Measurements from ENCODE around the gene TNC.

TNC gene

DNA sequence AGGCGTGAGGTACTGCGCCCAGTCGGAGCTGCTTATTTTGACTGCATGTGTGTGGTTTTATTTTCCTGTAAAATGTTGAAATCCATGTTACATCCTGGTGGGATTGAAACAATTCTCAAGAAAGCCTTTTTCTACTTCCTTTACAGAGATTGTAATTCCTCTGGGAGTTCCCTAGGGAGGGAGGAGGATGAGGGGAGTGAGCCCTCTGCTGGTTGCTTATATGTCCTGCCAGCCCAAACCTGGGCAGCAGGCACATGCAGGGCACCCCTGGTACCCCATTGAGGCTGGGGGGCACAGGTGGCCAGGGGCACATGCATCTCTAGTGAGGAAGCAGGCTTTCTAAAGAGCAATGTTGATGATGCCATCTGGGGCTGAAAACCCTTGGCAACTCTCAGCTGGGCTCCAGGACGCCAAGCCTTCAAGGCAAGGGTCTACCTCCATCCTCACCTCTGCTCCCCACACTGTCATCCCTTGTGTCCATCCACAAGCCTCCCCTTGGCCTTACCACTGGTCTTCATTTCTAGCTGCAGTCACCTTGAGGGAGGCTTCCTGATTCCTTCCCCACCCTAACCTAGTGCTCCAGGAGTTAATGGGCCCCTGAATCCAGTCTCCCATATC, 102.8 kb downstream of the TNC start:
- H3K4me1 Mint-ChIP-seq (ENCODE audit: low read depth), result peaks cover 17% of the 10 kb centered on the region
- H3K27ac Mint-ChIP-seq, result no peak overlapping the region
- H3K27me3 Mint-ChIP-seq (ENCODE audit: low read depth), result peaks cover 10% of the 10 kb centered on the region
- no peak for DNase-seq (ENCODE audit: low spot score)
- H3K4me3 Mint-ChIP-seq, result no peak overlapping the region
- no peaks in the 10 kb centered on the region for H3K9me3 Mint-ChIP-seq
- no peaks in the 10 kb centered on the region for H3K36me3 Mint-ChIP-seq (ENCODE audit: low read depth)

- DNase-seq (ENCODE audit: low spot score), result no peak
- Mint-ChIP-seq H3K27me3 (ENCODE audit: low read depth) (peaks cover 12% of the 10 kb centered on the region), H3K4me1 (ENCODE audit: low read depth) (peaks cover 17% of the 10 kb centered on the region), H3K9me3 (no peaks in the 10 kb centered on the region), H3K4me3 (no peak overlapping the region), H3K36me3 (ENCODE audit: low read depth) (no peaks in the 10 kb centered on the region), H3K27ac (peak overlapping the region; percentile 36)
Measured at GRCh38 chr9:115014438-115014837, 103.5 kb downstream of the TNC start.

- H3K27ac Mint-ChIP-seq, result peak overlapping the region; percentile 36
- H3K4me3 Mint-ChIP-seq, result no peak overlapping the region
- peaks cover 16% of the 10 kb centered on the region for H3K27me3 Mint-ChIP-seq (ENCODE audit: low read depth)
- peak; percentile 61 for DNase-seq (ENCODE audit: low spot score)
- H3K4me1 Mint-ChIP-seq (ENCODE audit: low read depth), result peaks cover 21% of the 10 kb centered on the region
- no peaks in the 10 kb centered on the region for H3K36me3 Mint-ChIP-seq (ENCODE audit: low read depth)
- no peaks in the 10 kb centered on the region for H3K9me3 Mint-ChIP-seq
Measured at GRCh38 chr9:115013998-115014397, 104.0 kb downstream of the TNC start.

GRCh38 chr9:115012486-115012885, 105.5 kb downstream of the TNC start:
- DNase-seq (ENCODE audit: low spot score), result no peak
- peaks cover 16% of the 10 kb centered on the region for H3K27me3 Mint-ChIP-seq (ENCODE audit: low read depth)
- H3K36me3 Mint-ChIP-seq (ENCODE audit: low read depth), result no peaks in the 10 kb centered on the region
- no peak overlapping the region for H3K4me3 Mint-ChIP-seq
- no peaks in the 10 kb centered on the region for H3K9me3 Mint-ChIP-seq
- no peak overlapping the region for H3K27ac Mint-ChIP-seq
- peaks cover 26% of the 10 kb centered on the region for H3K4me1 Mint-ChIP-seq (ENCODE audit: low read depth)

DNA sequence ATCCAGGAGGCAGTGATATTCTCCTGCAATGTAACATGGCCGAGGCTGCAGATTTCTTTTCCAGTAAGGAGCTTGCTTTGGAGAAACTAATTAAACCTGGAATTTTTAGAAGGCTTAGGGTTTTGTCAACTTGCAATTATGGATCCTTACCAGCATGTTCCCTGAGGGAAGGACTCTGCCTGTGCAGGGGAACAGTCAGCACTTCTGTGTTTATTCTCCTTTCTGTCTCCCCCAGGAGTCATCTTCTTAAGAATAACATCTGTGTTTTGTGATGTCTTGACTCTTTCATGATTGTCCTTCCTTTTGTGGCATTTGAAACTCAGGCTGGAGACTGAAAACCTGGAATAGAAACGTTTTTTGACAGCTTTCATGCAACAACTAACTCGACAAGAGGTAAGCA, 107.1 kb downstream of the TNC start:
- Mint-ChIP-seq H3K4me1 (ENCODE audit: low read depth) (peaks cover 32% of the 10 kb centered on the region), H3K27me3 (ENCODE audit: low read depth) (peaks cover 16% of the 10 kb centered on the region)

GRCh38 chr9:115008536-115009270, 109.3 kb downstream of the TNC start:
- Mint-ChIP-seq H3K4me3 (no peak overlapping the region), H3K27ac (no peak overlapping the region), H3K4me1 (ENCODE audit: low read depth) (peaks cover 29% of the 10 kb centered on the region), H3K36me3 (ENCODE audit: low read depth) (no peaks in the 10 kb centered on the region), H3K27me3 (ENCODE audit: low read depth) (peaks cover 14% of the 10 kb centered on the region), H3K9me3 (no peaks in the 10 kb centered on the region)
- DNase-seq (ENCODE audit: low spot score), result peak; percentile 52

More for the DNA sequence above, 107.1 kb downstream of the TNC start:
- Mint-ChIP-seq H3K9me3 (no peaks in the 10 kb centered on the region), H3K4me3 (no peak overlapping the region), H3K36me3 (ENCODE audit: low read depth) (no peaks in the 10 kb centered on the region), H3K27ac (no peak overlapping the region)
- DNase-seq (ENCODE audit: low spot score), result no peak

DNA sequence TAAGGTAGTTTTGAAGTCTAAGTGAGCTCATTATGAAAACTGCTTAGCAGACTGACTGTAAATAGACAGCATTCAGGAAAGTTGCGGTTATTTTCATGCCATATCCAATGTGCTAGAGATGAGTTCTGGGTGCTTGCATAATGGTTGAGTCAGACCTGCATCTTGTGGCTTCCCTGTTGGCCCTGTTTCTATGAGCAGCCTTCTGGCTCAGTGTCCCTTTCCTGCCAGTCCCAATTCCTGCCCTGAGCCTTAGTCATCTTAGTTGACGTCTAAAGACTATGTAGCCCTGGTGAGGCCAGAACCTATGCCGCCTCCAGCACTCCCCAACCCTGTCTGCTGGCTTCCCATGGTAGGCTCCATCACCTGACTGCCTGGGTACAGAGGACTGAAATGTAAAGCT, 111.3 kb downstream of the TNC start:
- no peak overlapping the region for H3K4me3 Mint-ChIP-seq
- H3K27ac Mint-ChIP-seq, result no peak overlapping the region
- no peaks in the 10 kb centered on the region for H3K9me3 Mint-ChIP-seq
- peaks cover 17% of the 10 kb centered on the region for H3K27me3 Mint-ChIP-seq (ENCODE audit: low read depth)
- peak; percentile 49 for DNase-seq (ENCODE audit: low spot score)
- peaks cover 20% of the 10 kb centered on the region for H3K4me1 Mint-ChIP-seq (ENCODE audit: low read depth)
- H3K36me3 Mint-ChIP-seq (ENCODE audit: low read depth), result no peaks in the 10 kb centered on the region

DNA sequence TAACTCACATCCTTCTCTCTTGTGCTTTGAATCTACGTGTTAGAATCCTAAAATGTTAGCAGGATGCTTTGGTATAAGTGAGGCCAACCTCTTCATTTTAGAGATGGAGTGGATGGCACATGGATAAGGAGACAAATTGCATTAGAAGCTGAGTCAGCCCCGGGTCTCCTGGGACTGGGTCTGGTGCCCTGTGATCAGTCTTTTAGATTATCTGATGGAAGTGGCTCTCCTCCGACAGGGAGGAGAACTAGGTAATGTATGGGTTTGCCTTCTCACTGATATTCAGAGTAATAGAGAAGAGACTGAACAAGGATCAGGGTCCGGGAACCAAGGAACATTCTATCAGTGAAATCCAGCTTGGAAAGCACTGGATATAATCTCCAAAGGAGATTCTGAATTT, 112.6 kb downstream of the TNC start:
- no peak overlapping the region for H3K4me3 Mint-ChIP-seq
- peaks cover 10% of the 10 kb centered on the region for H3K27me3 Mint-ChIP-seq (ENCODE audit: low read depth)
- no peaks in the 10 kb centered on the region for H3K36me3 Mint-ChIP-seq (ENCODE audit: low read depth)
- H3K4me1 Mint-ChIP-seq (ENCODE audit: low read depth), result peaks cover 20% of the 10 kb centered on the region
- no peaks in the 10 kb centered on the region for H3K9me3 Mint-ChIP-seq
- DNase-seq (ENCODE audit: low spot score), result no peak
- no peak overlapping the region for H3K27ac Mint-ChIP-seq

DNA sequence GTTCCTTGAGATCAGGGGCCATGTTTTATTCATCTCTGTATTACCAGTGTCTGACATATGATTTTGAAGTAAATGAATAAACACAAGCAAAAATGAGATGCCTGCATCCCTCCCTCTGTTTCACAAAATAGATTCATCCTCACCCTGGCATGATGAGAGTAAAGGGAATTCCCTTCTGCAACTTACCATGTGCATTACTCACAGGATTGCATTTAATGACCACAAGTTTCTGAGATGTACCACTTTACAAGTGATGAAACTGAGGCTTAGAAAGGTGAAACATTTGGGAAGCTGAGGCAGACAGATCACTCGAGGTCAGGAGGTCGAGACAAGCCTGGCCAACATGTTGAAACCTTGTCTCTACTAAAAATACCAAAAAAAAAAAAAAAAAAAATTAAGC, 113.4 kb downstream of the TNC start:
- Mint-ChIP-seq H3K27ac (no peak overlapping the region), H3K36me3 (ENCODE audit: low read depth) (no peaks in the 10 kb centered on the region), H3K4me1 (ENCODE audit: low read depth) (peaks cover 20% of the 10 kb centered on the region), H3K4me3 (no peak overlapping the region), H3K27me3 (ENCODE audit: low read depth) (peaks cover 10% of the 10 kb centered on the region), H3K9me3 (no peaks in the 10 kb centered on the region)
- no peak for DNase-seq (ENCODE audit: low spot score)

DNA sequence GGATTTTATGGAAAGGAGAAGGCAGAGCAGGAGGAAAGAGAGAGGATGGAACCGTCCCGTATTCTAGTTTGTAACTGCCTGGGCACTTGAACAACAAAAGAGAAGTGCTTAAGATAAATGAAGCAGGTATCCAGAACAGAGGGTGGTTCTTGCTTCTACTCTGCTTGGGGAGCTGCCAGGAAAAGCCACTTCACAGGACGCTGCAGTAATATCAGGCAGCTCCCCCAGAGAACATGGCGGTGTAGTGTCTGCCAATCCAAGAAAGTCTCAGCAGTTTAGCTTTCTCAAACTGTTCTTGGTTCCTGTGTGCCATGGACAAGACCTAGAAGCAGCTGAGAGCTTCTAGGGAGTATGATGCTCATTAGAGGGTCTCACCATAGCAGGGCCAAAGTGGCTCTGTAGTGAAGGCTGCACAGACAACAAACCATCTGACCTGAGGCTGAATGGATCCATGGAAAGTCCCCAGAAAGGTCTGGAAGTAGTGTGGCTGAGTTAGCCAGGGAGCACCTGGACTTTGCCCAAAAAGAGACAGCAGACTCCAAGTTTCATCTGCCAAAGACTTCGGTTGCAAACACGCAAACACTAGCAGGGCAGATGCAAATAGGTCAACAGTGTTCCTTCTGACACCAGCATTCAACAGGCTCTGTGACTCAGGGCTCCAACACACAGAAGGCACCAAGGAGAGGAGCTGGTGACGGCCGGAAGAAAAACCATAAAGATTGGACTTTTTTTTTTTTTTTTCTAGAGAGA, 115.4 kb downstream of the TNC start:
- Mint-ChIP-seq H3K36me3 (ENCODE audit: low read depth) (no peaks in the 10 kb centered on the region), H3K4me3 (no peak overlapping the region), H3K9me3 (no peaks in the 10 kb centered on the region), H3K4me1 (ENCODE audit: low read depth) (peaks cover 9% of the 10 kb centered on the region), H3K27me3 (ENCODE audit: low read depth) (peaks cover 5% of the 10 kb centered on the region), H3K27ac (no peak overlapping the region)
- DNase-seq (ENCODE audit: low spot score), result no peak

GRCh38 chr9:115000217-115000639, 117.7 kb downstream of the TNC start:
- Mint-ChIP-seq H3K27ac (no peak overlapping the region), H3K9me3 (no peaks in the 10 kb centered on the region), H3K36me3 (ENCODE audit: low read depth) (no peaks in the 10 kb centered on the region), H3K4me3 (no peak overlapping the region), H3K27me3 (ENCODE audit: low read depth) (peaks cover 5% of the 10 kb centered on the region), H3K4me1 (ENCODE audit: low read depth) (no peaks in the 10 kb centered on the region)
- peak; percentile 42 for DNase-seq (ENCODE audit: low spot score)

DNA sequence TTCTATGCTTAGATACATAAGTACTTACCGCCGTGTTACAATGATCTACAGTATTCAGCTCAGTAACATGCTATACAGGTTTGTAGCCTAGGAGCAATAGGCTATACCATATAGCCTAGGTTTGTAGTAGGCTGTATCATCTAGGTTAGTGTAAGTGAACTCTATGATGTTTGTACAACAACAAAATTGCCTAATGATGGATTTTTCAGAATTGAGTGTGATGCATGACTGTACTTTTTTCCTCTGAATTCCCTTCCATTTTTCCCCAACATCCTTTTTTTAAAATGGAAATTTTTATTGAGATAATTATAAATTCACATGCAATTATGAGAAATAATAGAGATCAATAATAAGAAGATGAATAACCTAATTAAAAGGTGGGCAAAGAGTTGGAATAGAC, 119.6 kb downstream of the TNC start:
- H3K27ac Mint-ChIP-seq, result no peak overlapping the region
- H3K4me3 Mint-ChIP-seq, result no peak overlapping the region
- no peaks in the 10 kb centered on the region for H3K9me3 Mint-ChIP-seq
- H3K27me3 Mint-ChIP-seq (ENCODE audit: low read depth), result peaks cover 5% of the 10 kb centered on the region
- no peaks in the 10 kb centered on the region for H3K36me3 Mint-ChIP-seq (ENCODE audit: low read depth)
- H3K4me1 Mint-ChIP-seq (ENCODE audit: low read depth), result peaks cover 4% of the 10 kb centered on the region
- DNase-seq (ENCODE audit: low spot score), result no peak

- H3K36me3 Mint-ChIP-seq (ENCODE audit: low read depth), result no peaks in the 10 kb centered on the region
- no peak overlapping the region for H3K27ac Mint-ChIP-seq
- no peak overlapping the region for H3K4me3 Mint-ChIP-seq
- peaks cover 2% of the 10 kb centered on the region for H3K27me3 Mint-ChIP-seq (ENCODE audit: low read depth)
- peaks cover 11% of the 10 kb centered on the region for H3K4me1 Mint-ChIP-seq (ENCODE audit: low read depth)
- no peak for DNase-seq (ENCODE audit: low spot score)
- no peaks in the 10 kb centered on the region for H3K9me3 Mint-ChIP-seq
Measured at GRCh38 chr9:114995681-114996221, 122.2 kb downstream of the TNC start.

- DNase-seq (ENCODE audit: low spot score), result no peak
- H3K27ac Mint-ChIP-seq, result no peak overlapping the region
- H3K9me3 Mint-ChIP-seq, result no peaks in the 10 kb centered on the region
- no peak overlapping the region for H3K4me3 Mint-ChIP-seq
- no peaks in the 10 kb centered on the region for H3K36me3 Mint-ChIP-seq (ENCODE audit: low read depth)
- H3K4me1 Mint-ChIP-seq (ENCODE audit: low read depth), result peaks cover 20% of the 10 kb centered on the region
- peaks cover under 1% of the 10 kb centered on the region for H3K27me3 Mint-ChIP-seq (ENCODE audit: low read depth)
Measured at GRCh38 chr9:114994768-114995167, 123.2 kb downstream of the TNC start.
